ENCODE measurements around the gene YIPF2.

DNA sequence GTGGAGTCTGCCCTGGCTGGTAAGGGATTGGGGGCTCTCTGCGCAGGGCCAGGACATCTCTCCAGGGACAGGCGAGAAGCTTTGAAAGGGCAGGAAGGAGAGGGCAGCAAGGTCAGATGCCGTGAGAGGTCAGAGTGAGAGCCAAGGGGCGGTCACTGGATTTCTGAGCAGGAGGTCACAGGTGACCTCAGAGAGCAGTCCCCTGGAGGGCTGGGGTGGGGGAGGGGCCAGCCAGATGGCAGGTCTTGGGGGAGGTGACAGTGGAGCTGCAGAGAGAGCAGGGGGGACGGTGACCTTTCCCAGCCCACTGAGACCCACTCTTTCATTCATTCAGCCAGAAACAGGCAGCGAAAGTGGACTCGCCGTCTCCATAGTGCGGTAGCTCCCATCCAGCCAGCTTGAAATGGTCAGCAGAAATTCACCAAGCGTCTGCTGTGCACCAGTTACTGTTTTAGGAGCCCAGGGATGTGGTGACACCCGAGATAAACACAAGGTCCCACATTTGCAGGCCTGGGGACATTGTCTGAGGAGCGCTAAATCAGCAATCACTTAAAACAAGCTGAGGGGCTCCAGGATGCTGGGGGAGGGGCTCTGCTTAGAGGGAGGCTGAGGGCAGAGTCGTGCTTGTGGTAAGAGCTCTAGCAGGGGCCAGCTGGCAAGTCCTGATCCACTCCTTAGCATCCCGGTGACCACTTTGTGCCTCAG, 46.9 kb downstream of the YIPF2 start:
- no peak for TF ChIP-seq CTCF (IDR thresholded peaks at IDR 0.05)
- no peak for TF ChIP-seq POLR2A (IDR thresholded peaks at IDR 0.05)
